AML-193 (cell line): ENCODE data around the gene GNAT1.

Experiments used
- DNase-seq, 2 experiments: peaks; one replicate each; lab custom pipeline; 2025; lab: John Stamatoyannopoulos, UW

The GNAT1 gene

DNA sequence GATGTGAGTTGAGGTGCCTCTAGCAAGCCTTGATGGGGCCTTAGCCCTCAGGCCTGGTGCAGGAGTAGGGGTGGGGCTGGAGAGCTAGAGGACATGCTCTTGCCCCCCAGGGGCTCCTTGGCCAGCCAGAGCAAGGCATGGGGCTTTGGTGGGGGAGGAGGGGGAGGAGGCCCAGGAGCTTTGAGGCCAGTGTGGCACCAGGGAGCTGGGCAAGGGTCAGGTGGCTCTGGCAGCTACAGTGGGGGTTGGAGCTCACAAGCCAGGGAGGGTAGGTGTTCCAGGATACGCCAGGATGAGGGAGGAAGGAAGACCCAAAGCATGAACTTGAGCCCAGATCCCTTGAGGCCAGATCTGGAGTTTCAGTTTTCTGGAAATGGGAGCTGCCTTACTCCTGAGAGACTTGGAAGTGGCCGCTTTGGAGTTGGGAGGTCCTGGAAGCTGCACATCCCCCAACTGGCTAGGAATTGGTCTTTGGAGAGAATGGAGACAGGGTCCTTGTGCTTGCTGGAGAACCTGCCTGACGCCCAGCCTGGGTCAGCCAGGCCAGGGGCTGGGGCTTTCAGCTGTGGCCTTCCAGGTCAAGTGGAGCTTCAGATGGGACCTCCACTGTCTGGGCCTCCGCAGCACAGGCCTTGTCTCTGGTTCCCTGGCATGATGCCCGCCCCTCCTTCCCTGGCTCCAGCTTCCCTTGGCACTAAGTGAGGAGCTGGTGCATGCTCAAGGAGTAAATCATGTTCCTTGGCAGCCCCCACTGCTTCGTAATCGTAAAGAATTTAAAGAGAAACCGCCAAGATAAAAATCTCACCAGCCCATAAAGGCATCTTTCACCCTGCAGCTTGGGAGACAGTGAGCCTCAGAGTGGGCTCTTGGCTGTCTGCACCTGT is 27.6 kb upstream of the GNAT1 start:
- DNase-seq = no peak

DNA sequence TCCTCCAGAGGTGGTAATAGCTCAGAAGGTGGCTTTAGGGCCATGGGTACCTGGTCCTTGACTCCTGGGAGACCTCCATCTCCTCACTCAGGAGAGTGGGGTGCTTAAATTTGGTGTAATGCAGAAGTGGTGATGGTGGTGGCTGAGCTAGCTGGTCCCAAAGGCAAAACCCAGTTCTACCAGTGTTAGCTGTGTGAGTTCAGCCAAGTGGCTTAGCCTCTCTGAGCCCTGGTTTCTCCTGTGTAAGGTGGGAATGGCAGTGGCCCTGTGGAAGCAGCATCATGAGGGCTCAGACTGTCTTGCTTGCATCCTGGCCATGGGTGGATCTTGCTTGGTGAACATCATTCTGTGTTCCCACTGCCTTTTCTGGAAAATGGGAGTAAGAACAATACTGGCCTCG is 26.9 kb upstream of the GNAT1 start:
- no peak for DNase-seq

- DNase-seq = no peak
Observed at GRCh38 chr3:50164984-50165909, 26.2 kb upstream of the GNAT1 start.

DNA sequence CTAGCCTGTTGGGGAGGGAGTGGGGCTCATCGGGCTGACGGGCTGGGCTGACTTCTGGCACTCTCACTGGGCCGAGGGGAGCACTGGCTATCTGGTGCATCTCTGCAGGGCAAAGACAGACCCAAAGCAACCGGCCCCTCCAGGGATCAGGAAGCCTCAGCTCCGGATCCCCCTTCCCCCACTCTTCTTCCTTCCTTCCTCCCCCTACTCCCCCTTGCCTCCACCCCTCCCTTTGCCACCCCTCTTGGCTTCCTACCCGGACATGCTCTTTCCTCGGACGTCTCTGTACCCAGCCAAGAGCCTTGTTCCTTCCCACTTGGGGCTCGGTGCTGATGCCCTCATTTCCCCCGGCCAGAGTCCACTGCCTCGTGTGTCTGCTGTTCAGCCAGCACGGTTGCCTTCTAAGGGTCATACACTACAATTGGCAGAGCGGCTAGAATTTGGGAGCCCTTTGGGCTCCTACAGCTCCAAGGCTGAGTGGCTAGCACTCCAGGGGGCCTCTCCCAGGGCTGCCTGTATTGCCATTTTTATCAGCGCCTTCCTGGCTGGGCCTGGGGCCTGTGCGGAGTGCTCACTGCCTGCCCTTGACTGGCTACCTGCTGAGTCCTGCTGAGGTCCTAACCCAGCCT is 25.4 kb upstream of the GNAT1 start:
- DNase-seq = no peak

DNA sequence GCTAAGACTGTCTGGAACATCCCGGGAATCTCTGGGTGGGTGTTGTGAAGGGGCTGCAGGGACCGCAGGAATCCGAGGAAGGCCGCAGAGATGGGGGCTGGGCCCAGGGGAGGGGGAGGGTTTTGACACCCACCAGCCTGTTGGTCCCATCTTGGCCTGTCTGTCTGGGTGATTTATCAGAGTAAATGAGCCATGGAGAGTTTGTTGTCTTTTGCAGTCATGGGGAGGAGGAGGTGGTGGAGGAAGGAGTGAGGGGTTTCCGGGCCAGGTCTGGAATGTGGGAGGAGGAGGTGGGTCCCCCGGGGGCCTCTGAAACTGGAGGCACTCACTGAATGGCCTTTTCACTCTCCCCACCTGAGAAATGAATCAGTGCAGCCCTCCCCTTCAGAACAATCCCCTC is 24.8 kb upstream of the GNAT1 start:
- no peak for DNase-seq

DNA sequence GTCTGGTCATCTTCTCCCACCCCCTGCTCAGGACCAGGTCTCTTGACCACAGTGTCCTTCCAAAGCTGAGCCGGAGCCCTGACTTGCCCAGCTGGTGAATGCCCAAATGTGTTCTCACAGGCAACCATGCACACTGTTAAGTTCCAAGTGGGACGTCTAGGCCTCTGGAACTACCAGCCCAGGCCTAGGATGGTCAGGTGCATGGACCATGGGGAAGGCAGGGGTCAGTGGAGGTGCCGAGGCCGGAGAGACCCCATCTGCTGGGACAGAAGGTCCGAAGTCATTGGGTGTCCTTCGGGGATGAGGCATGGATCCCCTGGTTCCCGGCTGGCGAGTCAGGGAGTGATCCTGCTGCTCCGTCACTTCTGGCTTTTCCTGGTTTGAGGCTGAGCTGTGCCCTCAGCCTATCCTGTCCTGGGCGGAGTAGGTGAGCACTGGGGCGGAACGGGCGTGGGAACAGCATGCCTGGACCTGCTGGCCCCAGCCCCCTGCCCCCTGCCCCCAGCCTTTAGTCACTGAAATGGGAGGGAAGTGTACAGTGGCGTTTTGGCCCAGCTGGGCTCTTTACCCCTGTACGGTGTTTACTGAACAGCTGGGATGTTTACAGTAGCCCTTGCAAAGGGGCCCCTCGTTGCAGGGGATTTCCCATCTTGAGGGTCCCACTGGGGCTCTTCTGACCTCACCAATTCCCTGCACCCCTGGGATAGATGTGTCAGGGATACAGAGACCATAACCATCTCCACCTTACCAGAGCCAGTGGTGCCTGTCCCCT is 24.2 kb upstream of the GNAT1 start:
- DNase-seq = no peak

- DNase-seq = no peak
Observed at GRCh38 chr3:50167841-50168209, 23.6 kb upstream of the GNAT1 start.

DNA sequence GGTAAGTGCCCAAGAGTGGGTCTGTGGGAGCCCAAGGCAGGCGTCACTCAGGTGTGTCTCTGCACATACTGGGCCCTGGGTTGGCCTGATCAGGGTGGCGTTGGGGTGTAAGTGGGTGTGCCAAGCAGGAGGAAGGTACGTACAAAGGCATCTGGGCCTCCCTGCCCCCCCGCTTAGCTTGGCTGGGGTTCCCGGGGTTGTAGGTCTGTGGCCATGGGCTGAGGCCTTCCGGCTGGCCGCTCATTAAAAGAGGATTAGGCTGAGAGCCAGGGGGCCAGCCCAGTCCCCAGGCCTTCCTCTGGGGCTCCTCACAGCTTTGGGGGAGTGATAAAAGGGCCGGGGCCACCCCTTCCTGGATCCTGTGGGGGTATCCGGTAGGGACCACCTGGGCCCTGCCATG is 23.0 kb upstream of the GNAT1 start:
- no peak for DNase-seq

DNA sequence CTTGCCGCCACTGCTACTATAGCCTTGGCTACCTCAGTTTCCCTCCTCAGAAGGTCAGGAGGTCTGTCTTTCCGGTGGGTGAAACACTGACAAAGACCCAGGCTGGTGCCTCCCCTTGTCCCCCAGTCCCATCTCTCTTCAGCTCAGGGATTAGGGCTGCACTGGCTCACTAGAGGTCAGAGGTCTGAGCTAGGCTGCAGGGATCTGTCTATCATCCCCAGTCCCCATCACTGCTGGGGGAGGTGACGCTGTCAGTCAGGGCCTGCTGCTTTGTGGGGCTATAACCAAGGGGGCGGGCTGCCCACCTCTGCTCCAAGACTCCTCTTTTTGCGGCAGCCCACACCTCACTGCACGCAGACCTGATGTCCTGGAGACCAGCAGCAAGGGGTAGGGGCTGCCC is 22.6 kb upstream of the GNAT1 start:
- DNase-seq = no peak

GRCh38 chr3:50169232-50169832 is 22.1 kb upstream of the GNAT1 start:
- no peak for DNase-seq

- no peak for DNase-seq
Observed at GRCh38 chr3:50169858-50170257, 21.6 kb upstream of the GNAT1 start.

GRCh38 chr3:50170689-50171088 is 20.7 kb upstream of the GNAT1 start:
- DNase-seq = no peak

GRCh38 chr3:50171540-50172301 is 19.7 kb upstream of the GNAT1 start:
- no peak for DNase-seq

DNA sequence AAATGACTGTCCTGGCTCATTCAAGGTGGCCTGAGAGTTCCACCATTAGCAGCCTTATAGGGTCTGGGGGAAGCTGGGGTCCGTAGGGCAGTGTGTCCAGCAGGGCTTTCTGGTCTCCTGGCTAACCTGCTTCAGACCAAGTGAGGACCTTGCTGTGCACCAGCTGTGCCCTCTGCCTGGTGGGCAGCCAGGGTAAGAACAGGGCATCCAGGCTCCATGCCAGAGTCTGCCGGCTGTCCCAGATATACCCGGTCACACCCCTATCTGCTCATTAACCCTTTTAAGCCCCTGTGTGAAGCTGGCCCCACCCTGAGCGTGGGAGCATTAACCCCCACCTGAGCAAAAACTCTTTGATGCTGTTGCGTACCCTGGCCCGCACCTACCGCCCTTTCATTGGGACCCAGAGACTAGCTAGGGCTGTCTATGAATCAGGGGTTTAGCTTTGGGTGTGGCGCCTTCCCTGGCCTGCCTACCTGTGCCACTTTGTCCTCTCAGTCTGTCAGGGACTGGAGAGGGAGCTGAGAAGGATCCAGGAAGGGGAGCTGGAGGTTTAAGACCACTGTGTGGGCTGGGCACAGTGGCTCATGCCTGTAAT is 18.7 kb upstream of the GNAT1 start:
- no peak for DNase-seq

DNA sequence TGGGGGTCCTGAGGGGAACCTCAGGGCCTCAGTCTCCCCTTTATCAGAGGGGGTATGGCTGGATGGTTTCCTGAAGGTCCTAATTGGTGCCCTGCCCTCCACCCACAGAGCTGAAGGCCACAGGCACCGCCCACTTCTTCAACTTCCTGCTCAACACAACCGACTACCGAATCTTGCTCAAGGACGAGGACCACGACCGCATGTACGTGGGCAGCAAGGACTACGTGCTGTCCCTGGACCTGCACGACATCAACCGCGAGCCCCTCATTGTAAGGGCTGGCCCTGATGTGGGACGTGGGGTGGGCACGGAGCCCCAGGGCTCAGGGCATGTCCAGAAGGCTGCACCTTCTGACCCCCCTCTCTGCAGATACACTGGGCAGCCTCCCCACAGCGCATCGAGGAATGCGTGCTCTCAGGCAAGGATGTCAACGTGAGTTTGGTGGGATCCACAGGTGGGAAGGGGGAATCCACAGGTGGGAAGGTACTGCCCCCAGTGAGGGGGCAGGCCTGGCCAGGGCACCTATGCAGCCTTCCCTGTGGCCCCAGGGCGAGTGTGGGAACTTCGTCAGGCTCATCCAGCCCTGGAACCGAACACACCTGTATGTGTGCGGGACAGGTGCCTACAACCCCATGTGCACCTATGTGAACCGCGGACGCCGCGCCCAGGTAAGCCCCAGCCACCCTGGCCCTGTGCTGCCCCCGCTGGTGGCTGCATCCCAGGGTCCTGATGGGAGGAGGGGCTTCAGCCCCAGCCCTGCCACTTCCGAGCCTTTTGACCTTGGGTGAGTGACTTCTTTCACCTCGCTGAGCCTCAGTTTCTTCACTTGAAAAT is 17.5 kb upstream of the GNAT1 start:
- no peak for DNase-seq

GRCh38 chr3:50174517-50174895 is 16.9 kb upstream of the GNAT1 start:
- no peak for DNase-seq

DNA sequence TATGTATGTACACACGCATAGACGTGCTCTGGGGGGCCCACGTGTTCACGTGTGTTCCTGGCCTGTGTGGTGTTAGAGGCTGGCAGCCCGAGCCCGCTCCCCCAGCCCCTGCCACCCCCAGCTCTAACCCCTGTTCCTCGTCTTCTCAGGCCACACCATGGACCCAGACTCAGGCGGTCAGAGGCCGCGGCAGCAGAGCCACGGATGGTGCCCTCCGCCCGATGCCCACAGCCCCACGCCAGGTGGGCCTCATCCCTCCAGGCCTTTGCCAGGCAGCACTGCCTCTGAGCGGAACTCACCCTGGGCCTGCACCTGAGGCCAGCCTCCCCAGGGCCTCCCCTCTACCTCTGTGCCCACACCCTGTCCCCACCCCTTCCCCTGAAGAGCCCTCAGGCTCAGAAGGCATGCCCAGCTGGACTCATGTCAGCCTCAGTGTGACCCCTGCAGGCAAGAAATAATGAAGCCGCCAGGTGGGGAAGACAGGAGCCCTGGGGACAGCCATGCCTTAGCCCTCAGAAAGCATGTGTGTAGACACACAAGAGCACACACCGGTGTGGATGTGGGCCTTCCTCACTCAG is 16.4 kb upstream of the GNAT1 start:
- no peak for DNase-seq

DNA sequence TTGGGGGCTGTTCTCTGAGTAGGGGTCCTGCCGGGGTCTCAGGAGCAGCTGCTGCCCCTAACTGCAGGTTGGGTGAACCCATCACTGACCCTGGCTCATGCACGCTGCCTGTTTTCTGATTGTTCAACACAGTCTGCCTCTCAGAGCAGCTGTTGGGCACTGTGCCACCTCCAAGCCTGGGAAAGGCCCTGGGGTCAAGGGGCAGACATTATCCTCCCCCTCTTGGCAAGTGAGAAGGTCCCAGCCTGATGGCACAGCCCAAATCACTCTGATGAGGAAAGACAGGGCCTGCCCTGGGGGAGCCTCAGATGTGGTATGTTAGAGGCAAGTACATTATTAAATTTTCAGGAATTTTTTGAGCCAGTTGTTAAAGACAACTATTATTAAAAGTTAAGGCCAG is 14.1 kb upstream of the GNAT1 start:
- no peak for DNase-seq

GRCh38 chr3:50179710-50180109 is 11.7 kb upstream of the GNAT1 start:
- no peak for DNase-seq
